ENCODE measurements around the gene ATG4B.
"Not testable (repeated sequence)": the region's sequence is repeated elsewhere in the genome, so short reads cannot be mapped to it uniquely, and the experiment has no call there.

ATG4B gene

DNA sequence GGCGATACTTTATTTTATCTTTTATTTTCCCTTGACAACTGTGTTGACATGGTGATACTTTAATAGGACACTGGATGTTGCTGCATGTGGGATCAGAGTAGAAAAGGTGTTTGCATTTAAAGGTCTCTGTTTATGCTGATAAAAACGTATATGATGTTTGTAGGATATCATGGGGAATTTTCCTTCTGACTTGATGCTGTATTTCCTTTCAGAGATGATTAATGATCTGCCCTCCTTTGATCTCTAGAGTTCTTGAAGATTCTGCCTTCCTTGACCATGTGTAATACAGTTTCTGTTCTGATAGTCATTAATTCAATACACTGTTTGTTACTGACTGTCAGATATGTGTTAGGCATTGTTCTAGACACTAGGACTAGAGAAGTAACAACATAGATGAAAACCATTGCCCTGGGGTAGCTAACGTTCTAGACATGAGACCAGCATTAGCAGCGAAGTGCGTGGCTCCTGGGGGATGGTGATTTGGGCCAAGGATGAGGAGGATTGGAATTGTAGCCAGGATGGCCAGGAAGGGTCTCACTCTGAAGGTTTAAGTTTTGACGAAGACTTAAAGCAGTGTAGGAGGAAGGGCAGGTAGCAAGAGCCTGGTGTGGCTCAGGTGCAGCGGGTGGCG lies 2.8 kb downstream of the ATG4B start:
- DNase-seq = no peak

DNA sequence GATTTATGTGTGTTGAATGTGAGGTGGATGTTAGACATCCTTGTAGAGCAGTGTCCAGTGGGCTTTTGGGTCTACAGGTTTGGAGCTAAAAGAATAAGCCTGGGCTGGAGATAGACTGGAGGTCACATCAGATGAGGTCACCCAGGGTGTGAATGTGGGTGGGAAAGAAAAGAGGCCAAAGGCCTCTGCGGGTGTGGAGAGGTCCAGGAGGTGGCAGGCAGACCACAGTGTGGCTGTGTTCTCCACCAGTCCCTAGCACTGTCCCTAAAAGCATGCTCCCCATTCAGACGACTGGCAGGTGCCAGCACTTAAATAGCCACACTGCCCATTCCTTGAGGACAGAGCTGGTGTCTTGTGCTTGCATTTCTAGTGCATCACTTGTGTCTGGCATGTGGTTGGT lies 4.1 kb downstream of the ATG4B start:
- DNase-seq = no peak

DNA sequence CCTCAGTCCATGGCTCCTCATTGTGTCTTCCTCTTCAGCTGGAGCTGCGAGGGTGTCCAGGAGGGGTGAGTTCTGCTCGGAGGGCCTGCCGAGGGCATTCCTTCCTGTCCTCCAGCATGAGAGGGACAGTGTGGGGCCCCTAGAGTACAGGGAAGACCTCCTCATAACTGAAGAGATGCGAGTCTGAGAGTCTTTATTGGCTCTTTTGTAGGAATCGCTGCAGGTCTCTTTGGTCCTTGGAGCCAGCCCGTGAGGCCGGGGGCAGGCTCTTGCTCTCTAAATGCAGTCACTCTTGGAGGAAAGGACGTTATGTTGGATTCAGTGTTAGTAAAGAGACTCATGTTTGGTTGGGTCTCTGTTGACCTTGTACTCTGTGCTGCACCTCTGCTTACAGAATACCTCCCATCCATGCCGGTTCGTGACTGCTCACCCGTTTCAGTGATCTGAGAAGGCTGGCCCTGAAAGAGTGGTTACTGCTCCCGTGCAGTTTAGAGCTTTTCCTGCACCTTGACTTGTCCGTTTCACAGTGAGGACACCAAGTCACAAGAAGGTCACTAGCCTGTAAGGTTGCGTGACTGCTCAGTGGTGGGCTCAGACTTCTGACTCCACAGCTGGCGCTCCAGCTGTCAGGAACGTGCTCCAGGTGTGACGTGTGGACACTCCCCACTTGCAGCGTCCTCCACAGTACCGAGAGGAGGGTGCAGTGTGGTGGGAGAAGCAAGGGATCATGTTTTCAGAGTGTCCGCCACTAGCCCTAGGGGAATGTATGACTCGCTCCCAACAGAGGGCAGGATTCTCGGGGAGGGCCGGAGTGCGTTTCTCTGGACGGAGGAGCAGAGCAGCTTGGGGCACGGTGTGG lies 7.8 kb downstream of the ATG4B start:
- no peak for DNase-seq

DNA sequence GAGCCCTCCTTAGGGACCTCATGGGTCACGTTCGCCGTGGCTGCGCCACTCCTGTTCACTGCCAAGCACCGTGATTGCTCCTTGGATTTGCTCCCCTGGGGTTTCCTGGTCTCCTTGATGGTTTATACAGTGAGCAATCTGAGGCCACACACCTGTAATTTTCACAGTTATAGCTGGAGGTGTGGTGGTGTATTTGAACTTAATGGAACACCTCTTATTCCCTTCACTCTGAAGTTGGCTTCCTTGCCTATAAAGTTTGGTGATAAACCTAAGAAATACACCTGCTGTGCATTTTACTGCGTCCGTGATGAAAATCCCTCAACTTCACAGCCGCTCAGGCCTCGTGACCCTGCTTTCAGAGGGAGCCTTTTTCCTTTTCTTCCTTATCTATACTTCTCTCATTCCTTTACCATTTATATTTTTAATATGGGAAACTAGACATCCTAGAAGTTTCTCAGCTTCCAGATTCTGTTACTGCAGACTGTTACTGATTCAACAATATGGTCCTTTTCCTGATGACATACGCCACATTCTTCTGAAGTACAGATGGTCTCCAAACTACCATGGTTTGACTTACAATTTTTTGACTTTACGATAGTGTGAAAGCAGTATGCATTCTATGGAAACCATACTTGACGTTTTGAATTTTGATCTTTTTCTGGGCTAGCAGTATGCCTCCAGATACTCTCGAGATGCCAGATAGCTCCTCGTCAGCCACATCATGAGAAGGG lies 8.6 kb downstream of the ATG4B start:
- DNase-seq = no peak

DNA sequence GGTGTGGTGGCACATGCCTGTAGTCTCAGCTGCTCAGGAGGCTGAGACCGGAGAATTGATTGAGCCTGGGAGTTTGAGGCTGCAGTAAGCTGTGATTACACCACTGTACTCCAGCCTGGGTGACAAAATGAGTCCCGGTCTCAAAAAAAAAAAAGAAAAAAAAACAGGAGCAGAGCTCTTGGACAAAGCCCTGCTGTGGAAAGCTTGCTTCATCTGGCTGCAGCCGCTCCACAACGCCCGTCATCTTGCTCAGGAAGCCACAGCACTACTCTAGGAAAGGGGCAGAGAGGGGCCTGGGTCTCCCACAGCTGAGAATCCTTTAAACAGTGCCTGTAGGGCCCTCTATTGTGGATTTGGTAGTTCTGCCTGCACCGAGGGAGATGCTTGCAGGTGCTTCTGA lies 11.0 kb downstream of the ATG4B start:
- no peak for DNase-seq

DNA sequence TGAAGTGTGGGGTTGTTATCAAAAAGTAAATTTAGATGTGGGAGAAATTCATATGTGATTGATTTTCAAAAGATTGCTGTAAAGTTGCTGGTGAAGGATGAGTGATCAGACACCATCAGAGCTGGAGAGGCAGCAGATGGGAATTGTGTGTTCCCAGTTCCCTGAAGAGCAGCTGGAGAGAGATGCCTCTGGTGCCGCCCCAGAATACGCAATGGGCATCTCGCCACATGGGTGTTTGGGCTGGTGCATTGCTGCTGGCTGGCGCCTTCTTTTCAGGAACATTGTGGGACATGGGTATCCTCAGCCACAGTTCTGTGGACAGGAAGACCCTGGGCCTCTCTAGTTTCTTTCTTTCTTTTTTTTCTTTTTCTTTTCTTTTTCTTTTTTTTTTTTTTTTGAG lies 11.9 kb downstream of the ATG4B start:
- DNase-seq = no peak

DNA sequence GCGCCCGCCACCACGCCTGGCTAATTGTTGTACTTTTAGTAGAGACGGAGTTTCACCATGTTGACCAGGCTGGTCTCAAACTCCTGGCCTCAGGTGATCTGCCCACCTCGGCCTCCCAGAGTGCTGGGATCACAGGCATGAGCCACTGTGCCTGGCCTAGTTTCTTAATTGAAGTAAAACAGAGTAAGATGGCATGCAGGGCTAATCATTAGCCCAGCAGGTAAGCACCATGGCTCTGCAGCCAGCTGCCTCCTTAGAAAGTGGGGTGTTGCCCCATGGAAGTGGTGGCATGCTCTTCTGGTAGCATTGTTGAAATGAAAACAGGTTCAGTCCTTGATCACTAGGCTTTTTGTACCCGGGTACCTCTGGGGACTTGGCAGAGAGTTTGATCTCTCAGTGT lies 12.4 kb downstream of the ATG4B start:
- DNase-seq = no peak

DNA sequence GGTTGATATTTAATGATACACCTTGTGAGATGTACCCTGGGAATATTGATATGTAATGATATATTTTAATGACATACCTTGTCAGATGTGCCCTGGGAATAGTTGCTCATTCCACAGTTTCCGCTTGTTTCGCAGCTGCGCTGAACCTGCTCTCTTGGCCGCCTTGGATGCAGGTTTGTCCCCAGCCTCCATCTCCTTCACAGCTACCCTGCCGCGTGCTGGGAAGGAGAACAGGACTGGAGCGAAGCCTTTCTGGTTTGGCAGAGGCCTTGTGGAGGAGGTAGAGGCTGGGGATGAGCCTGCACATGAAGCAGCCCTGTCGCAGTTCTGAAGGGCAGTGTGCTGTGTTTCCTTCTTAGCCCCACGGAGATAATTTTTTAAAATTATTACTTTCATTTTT lies 14.6 kb downstream of the ATG4B start:
- no peak for DNase-seq

DNA sequence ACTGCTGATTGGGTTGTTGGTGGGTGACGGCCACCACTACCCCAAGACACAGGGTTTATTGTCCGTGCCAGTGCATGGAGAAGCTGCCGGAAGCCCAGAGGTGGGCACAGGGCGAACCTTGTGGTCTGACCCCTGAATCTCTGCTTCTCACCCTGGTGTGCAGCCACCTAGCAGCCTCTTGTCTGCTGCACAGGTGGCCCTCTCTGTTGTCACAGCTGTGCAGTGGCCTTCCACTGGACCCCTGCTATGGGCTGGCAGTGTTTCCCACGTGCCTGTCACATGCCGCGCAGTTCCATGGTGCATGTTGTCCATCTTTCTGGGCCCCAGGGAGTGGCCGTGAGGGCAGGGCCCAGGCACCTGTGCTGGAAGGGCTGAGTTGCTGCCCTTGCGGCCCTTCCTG lies 15.2 kb downstream of the ATG4B start:
- DNase-seq = no peak

DNA sequence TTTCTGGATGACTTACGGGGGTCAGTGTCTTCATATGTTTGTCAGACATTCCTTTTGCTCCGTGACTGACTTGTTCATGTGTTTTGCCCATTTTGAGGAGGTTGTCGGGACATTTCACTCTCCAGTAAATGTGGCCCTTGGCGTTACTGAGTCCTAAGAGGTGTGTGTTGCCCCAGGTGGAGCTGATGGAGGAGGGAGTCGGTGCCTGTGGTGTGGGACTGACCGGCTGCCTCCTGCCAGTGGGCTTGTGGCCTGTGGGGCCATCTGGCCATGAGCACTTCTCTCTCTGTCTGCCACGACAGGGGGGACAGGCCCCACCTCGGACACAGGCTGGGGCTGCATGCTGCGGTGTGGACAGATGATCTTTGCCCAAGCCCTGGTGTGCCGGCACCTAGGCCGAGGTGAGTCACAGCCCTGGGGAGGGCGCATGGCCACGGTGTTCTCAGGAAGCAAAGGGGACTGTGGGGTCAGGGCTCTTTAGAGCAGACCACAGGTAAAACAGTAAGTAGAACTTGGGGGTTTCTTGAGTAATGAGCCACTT lies 15.8 kb downstream of the ATG4B start:
- no peak for DNase-seq

DNA sequence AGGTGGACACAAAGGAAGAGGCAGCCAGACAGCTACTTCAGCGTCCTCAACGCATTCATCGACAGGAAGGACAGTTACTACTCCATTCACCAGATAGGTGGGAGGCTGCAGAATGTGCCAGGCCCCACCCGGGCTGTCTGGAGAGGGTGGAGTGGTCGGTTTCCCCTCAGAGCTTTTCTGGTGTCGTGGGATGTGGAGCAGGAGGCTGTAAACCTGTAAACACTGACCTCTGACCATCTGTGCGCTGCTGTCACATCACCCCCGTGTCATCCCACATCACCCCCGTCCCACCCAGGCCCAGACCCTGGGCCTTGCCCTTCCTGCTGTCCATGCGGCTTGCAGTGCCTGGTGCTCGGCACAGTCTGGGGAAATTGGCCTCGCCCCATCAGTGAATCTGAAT lies 17.1 kb downstream of the ATG4B start:
- no peak for DNase-seq

DNA sequence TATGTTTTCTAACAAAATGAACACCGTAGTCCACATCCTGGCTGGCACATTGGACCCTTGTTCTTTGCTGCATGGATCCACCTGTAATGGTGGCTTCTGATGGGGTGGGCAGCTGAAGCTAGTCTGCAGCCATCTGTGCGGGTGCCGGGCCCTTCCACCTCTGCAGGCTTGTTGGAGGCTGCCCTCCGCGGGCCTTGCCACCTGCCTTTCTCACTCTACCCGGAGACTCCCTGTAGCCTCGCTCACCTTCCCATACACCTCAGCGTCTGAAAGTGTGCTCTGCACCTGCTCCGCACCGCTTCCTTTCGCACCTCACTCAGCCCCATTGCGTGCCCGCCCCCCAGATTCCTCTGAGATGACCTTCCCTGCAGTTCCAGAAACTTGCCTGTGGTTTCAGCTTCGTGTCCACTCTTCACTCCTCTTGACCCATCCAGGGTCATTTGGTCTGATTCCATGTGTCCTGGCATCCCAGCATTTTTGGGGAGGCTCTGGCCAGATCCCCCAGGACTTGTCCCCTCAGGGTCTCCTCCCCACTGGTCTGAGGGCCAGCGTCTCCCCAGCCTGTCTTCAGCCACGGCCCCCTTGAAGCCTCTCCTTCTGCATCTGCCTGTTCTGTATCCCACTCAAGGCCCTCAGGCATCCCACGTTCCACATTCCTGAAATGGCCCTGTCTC lies 18.2 kb downstream of the ATG4B start:
- no peak for DNase-seq

DNA sequence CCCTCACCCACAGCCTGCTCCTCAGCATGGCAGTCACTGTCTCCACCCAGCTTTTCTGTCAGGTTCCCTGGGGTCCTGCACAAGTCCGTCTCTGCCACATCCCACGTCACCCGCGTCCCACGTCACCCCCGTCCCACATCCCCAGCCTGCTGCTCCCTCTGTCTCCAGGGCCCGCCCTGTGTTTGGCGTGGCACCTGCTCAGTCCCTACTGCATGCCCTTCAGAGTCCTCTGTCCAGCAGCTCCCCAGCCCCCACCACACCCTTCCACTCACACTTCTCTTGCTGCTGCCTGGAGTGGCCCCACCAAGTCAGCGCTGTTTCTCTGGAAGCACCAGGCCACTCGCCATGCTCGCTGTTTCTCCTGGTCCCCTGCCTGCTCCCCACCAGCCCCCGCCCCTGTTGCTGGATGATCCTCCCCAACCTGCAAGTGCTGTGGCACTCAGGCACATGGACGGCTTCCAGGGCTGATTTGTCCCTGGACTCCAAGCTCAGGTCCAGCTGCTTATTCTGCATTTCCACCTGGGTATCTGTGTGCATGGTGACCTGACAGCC lies 18.8 kb downstream of the ATG4B start:
- no peak for DNase-seq

DNA sequence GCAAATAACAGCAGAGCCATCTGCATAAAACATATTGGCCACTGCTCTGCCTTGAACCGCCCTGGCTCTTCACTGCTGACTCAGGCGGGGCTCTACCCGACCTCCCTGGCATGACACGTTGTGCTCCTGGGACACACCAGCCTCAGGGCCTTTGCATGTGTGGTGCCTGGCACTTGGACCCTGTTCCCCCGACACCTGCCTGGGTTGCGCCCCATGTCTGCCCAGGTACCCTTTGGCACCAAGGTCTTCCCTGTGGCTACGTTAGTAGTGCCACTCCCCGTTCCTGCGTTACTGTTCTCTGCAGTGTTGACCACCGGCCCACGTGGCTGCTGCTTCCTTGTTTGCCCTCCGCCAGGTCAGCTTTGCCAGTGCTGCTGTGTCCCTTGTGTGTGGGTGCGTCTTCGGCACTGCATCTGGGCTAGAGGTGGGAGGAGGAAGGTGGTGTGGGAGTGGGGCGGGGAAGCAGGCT lies 20.3 kb downstream of the ATG4B start:
- no peak for DNase-seq

DNA sequence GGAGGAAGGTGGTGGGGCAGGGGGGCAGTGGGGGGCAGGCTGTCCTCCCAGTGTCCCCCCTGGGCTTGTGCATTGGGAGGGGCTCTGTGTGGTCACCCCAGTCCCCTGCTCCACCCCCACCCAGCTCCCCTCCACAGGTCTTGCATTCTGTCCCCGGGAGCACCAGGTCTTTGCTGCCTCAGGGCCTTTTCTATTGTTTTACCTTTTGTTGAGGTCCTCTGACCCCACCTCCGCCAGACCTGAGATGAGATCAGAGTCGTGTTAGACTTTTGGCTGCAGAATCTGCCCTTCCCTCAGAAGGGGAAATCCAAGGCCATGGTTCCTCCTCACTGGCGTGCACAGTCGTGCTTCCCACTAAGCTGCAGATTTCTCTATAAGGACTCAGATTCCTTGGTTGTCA lies 20.8 kb downstream of the ATG4B start:
- no peak for DNase-seq

DNA sequence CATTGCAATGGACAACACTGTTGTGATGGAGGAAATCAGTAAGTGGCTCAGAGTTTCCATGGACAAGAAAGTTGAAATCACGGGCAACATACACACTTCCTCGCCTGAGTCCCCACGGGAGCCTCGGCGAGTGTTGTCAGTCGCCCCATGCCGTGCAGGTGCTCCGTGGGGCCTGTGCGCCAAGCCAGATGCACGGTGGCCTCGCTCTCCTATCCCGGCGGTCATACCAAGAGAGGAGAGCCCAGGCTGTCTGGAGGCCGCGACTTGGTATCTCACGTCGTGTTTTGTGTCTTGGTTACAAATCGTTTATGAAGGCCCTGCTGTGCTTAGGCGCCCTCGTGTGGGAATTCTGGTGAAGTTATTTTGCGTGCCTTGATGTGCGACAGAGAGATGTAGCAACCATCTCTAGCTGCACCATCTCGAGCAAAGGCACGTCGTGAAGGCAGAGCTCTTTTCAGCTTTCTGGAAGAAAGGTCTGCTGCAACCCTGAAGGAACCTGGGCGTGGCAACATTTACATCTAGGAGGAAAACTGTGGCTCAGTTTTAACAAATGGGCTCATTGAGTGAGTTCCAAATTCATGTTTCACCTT lies 21.8 kb downstream of the ATG4B start:
- DNase-seq = peak; percentile 15

DNA sequence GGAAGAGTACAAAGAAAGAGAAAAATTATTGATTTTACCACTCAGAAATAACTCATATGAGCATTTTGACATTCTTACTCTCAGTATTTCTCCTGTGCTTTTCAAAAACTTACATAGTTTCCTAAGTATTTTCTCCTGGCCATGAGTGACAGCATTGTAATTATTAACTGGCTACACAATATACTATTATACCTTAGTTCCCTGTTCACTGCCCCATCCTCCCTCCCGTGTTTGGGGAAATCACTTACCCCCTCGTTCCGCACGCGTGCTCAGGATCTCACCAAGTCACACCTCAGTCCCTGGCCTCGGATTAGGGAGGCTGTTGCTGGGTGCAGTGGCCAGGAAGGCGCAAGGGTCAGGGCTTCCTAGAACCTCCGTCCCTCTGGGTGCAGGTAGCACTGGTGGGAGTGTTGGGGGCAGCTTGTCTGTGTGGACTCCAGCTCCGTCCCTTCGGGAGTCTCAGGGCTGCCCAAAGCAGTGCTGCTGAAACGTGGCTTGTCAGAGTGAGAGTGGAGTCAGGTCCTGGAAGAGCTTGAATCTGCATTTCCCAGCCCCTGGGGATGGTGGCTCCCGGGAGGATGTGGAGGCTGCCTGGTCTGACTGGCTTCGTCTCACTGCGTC lies 23.2 kb downstream of the ATG4B start:
- DNase-seq = no peak

DNA sequence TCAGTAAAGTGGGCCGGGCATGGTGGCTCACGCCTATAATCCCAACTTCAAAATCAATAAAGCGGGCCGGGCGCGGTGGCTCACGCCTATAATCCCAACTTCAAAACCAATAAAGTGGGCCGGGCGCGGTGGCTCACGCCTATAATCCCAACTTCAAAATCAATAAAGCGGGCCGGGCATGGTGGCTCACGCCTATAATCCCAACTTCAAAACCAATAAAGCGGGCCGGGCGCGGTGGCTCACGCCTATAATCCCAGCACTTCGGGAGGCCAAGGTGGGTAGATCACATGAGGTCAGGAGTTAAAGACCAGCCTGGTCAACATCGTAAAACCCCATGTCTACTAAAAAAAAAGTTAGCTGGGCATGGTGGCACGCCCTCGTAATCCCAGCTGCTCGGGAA lies 25.2 kb downstream of the ATG4B start:
- DNase-seq = not testable (repeated sequence)

DNA sequence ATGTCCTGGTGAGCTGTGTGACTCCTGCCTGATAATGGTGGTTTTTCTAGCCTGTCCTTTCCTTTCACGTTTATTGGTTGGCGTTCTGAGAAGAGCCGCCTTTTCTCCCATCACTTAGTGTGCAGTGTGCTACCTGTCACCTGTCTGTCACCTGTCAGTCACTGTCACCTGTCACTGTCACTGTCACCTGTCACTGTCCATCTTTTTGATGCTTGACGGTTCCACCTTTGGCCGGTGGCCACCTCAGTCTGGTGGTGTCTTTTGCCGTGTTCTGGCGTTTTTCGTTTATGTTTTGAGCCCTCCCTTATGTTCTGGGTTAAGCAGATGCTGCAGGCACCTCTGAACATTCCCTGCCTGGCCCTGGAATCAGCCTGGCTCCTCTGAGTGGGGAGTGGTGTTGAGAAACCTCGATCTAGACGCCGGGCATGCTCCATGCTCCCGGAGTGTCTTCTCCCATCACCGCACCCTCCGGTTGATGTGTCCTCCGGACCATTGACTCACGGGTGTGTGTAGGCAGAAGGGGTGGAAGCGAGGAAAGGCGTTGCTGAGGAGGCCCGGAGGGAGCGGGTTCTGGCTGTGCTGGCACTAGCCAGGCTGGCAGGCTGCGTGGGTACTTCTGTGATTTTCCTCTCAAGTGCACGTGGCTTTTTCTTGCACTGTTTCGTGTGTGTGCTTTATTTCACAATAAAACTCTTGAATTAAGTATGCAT lies 28.4 kb downstream of the ATG4B start:
- no peak for DNase-seq

DNA sequence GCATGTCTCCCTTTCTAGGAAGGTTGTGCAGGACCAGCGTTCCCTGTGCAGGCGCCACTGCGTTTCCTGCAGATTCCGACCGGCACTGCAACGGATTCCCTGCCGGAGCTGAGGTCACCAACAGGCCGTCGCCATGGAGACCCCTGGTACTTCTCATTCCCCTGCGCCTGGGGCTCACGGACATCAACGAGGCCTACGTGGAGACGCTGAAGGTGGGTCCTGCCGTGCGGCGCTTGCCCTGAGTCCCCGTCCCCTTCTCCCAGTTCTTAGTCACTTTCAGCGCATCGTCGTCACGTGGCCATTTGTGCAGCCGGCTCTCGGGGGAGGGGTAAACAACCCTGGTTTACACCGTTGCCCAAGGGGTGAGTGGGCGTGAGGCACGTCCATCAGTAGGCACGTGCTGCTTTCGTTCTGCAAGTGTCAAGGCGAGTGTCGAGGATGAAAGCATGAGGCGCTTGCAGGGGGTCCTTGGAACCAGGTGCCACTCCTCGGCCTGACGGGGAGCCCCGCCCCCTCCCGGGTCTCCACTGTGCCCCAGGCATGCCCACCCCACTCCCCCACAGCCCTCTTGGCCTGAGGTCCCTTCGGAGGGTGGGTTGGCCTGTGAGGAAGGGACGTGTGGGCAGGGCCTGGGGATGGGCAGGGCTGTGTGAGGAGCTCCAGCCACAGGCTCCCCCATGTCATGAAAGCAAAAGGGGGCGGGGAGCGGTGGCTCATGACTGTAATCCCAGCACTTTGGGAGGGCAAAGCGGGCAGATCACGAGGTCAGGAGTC lies 29.3 kb downstream of the ATG4B start:
- no peak for DNase-seq
